PC-9 (cell line): Measurements from ENCODE around the gene TEX10. TPM values are rescaled to one million over a fixed set of nuclear protein-coding genes. Genes with fewer than 3 reads are reported as not detected.

Source experiments
- BruUV-seq: library from RNA; stranded (reverse); fragments of 400-500 nt; replicated peaks from 2 replicates; lab custom pipeline; 2021; lab: Mats Ljungman, UMichigan
- CTCF ChIA-PET: fragments of 300-600 bp; sonication (Branson Sonifier 250); formaldehyde crosslinking; loops from one replicate; lab custom pipeline; 2022; ENCODE audit warnings: antibody characterized with exemption; lab: Charles Lee
- POLR2A ChIA-PET: fragments of 300-600 bp; sonication (Branson Sonifier 250); formaldehyde crosslinking; loops from one replicate; lab custom pipeline; 2022; ENCODE audit warnings: antibody characterized with exemption; ENCODE audit not compliant: unreplicated experiment; lab: Charles Lee
- DNase-seq, 2 experiments: peaks; one replicate each; pipeline versions ENCODE4 v3.0.0 to v3.0.0-alpha.2; 2015 to 2022; ENCODE audit warnings: mixed read lengths in 1 of 2
- H2AFZ ChIP-seq: fragments of 200-600 bp; sonication (generic); 2 replicates; pipeline ENCODE4 v1.8.1; 2017; ENCODE audit warnings: antibody characterized with exemption
- H3F3A ChIP-seq: fragments of 200-600 bp; sonication (generic); 2 replicates; pipeline ENCODE4 v1.8.1; 2017; ENCODE audit warnings: antibody characterized with exemption, mild to moderate bottlenecking, low read depth; ENCODE audit not compliant: insufficient read depth
- H3K27ac ChIP-seq: fragments of 200-600 bp; sonication (generic); 2 replicates; pipeline ENCODE4 v1.6.1; 2016; ENCODE audit warnings: mixed run types
- H3K27me3 ChIP-seq: fragments of 200-600 bp; sonication (generic); 2 replicates; pipeline ENCODE4 v1.6.1; 2016; ENCODE audit warnings: low read depth, mixed run types; ENCODE audit not compliant: insufficient read depth
- H3K36me3 ChIP-seq: fragments of 200-600 bp; sonication (generic); 2 replicates; pipeline ENCODE4 v1.6.1; 2016; ENCODE audit warnings: low read depth, mixed run types
- H3K4me1 ChIP-seq: fragments of 200-600 bp; sonication (generic); replicated peaks from 2 replicates; pipeline ENCODE4 v1.6.1; 2016; ENCODE audit warnings: mixed run types; ENCODE audit not compliant: insufficient read depth
- H3K4me2 ChIP-seq: fragments of 200-600 bp; sonication (generic); 2 replicates; pipeline ENCODE4 v1.6.1; 2017; ENCODE audit warnings: mixed run types
- H3K4me3 ChIP-seq: fragments of 200-600 bp; sonication (generic); 2 replicates; pipeline ENCODE4 v1.6.1; 2016; ENCODE audit warnings: mixed run types
- H3K79me2 ChIP-seq: fragments of 200-600 bp; sonication (generic); 2 replicates; pipeline ENCODE4 v1.6.1; 2017; ENCODE audit warnings: low read depth, mixed run types
- H3K9me2 ChIP-seq: fragments of 200-600 bp; sonication (generic); 2 replicates; pipeline ENCODE4 v1.8.1; 2017; ENCODE audit warnings: mild to moderate bottlenecking; ENCODE audit not compliant: insufficient read depth
- H3K9me3 ChIP-seq: fragments of 200-600 bp; sonication (generic); 2 replicates; pipeline ENCODE4 v1.8.1; 2016; ENCODE audit warnings: low read depth; ENCODE audit not compliant: insufficient read depth
- H4K20me1 ChIP-seq: fragments of 200-600 bp; sonication (generic); 2 replicates; pipeline ENCODE4 v1.8.1; 2017; ENCODE audit not compliant: insufficient read depth
- EZH2 ChIP-seq: fragments of 200-600 bp; sonication (generic); IDR thresholded peaks from 2 replicates; pipeline ENCODE4 v1.8.0; 2017; ENCODE audit warnings: antibody characterized with exemption, low read depth
- intact Hi-C: fragments of 100-400 bp; cut with micrococcal nuclease; formaldehyde crosslinking; loops from one replicate; pipeline ENCODE4 v1.10.0; 2022; ENCODE audit not compliant: unreplicated experiment
- total RNA-seq: library from RNA; stranded (reverse); gene quantifications from 2 replicates; pipeline ENCODE4 v1.2.3, GENCODE V29; 2021
- TF ChIP-seq, protein P1 (sequence below): fragments of 200-600 bp; sonication (generic); conservative IDR thresholded peaks from 2 replicates; pipeline ENCODE4 v1.6.1; 2017; ENCODE audit warnings: mixed run types, antibody characterized with exemption, mild to moderate bottlenecking, moderate library complexity

Gene TEX10
- total RNA-seq, 1 experiment from 2014 or later = 29.0 TPM

DNA sequence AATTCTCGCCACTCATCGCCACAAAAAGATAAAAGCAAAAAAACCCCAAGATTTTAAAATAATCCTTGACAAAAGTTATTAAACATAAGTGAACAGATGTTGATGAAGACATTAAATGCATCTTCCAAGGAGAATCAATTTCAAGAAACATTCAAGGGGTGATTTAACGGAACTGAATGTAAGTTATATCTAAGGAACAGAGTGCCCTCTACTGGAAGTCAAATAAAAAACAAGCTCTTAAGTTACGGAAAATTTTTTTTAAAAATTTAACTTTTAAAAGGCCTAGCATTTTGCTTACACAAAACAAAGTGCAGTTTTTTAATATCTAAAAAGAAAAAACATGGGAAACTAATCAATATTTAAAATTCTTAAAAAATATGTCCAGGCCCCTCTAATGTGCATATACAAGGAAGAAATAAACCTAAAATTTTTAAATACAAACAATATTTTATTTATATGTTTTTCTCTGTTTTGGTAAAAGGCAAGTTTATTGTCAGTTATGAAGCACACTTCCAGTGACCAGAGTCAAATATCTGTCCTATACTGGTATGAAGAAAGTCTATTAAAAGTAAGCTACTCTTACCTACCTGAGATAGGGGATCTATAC is 28.0 kb downstream of the TEX10 start:
- DNase-seq = peak in 1 of 2 experiments; percentile 49
- Histone ChIP-seq H3K4me3 (no peak overlapping the region), H3K4me2 (no peak overlapping the region), H2AFZ (no peak overlapping the region), H3K4me1 (no peaks in the 10 kb centered on the region), H3K9me3 (no peaks in the 10 kb centered on the region), H3F3A (peaks cover 21% of the 10 kb centered on the region), H4K20me1 (peaks cover 3% of the 10 kb centered on the region), H3K27ac (no peak overlapping the region), H3K79me2 (0 out of 2 replicates have a peak, but pooled peaks cover 7% of the 10 kb centered on the region), H3K36me3 (peaks cover 35% of the 10 kb centered on the region), H3K27me3 (no peaks in the 10 kb centered on the region), H3K9me2 (no peaks in the 10 kb centered on the region)
- no peak for TF ChIP-seq EZH2
- TF ChIP-seq, protein P1, sequence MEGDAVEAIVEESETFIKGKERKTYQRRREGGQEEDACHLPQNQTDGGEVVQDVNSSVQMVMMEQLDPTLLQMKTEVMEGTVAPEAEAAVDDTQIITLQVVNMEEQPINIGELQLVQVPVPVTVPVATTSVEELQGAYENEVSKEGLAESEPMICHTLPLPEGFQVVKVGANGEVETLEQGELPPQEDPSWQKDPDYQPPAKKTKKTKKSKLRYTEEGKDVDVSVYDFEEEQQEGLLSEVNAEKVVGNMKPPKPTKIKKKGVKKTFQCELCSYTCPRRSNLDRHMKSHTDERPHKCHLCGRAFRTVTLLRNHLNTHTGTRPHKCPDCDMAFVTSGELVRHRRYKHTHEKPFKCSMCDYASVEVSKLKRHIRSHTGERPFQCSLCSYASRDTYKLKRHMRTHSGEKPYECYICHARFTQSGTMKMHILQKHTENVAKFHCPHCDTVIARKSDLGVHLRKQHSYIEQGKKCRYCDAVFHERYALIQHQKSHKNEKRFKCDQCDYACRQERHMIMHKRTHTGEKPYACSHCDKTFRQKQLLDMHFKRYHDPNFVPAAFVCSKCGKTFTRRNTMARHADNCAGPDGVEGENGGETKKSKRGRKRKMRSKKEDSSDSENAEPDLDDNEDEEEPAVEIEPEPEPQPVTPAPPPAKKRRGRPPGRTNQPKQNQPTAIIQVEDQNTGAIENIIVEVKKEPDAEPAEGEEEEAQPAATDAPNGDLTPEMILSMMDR = peak; percentile 65; the same call in 1 of the 2 replicates
- BruUV-seq = no TSS peak
- intact Hi-C loops = loop anchor here (5.0 kb wide), 2 partner anchors 113 to 517 kb away; no protein-coding TSS in a partner anchor
- POLR2A ChIA-PET = interaction anchor here (0.6 to 0.7 kb wide), 4 partner anchors 152 to 246 kb away, joined by 4 to 12 read pairs (median 4); no protein-coding TSS in a partner anchor
- CTCF ChIA-PET = interaction anchor here (0.5 to 1.6 kb wide), 7 partner anchors 18 to 115 kb away, joined by 3 to 10 read pairs (median 3); no protein-coding TSS in a partner anchor

DNA sequence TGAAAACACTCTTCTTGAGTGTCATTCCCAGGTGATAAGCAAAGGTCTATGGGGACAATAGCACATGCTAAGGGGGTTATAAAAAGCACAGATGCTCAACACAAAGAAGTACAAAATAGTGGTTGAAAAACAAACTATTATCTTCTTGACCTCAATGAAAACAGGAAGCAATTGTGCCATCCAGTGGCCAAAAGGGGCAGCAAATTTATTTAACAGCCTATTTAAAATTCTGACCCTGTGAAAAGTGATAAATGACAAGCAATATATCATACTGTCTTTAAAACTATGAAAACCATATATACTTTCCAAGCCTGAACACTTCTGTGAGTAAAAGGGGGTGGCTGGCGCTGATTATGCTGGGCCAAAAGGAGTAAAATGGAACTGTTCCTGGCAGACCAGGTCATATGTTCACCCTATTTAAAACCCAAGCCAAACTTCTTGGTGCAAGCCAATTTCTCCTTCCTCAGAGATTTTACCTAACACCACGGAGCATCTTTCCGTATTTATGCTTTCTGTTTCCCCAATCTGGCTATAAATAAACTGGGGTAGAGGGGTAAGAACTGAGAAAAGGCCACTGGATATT is 29.7 kb downstream of the TEX10 start:
- DNase-seq = peak in 1 of 2 experiments; percentile 22
- Histone ChIP-seq H2AFZ (no peak overlapping the region), H4K20me1 (peaks cover 3% of the 10 kb centered on the region), H3F3A (peaks cover 21% of the 10 kb centered on the region), H3K4me3 (no peak overlapping the region), H3K4me2 (no peak overlapping the region), H3K27me3 (no peaks in the 10 kb centered on the region), H3K4me1 (no peaks in the 10 kb centered on the region), H3K79me2 (0 out of 2 replicates have a peak, but pooled peaks cover 7% of the 10 kb centered on the region), H3K9me2 (no peaks in the 10 kb centered on the region), H3K36me3 (peaks cover 47% of the 10 kb centered on the region), H3K9me3 (no peaks in the 10 kb centered on the region), H3K27ac (no peak overlapping the region)
- CTCF ChIA-PET = no interaction called here
- POLR2A ChIA-PET = no interaction called here
- intact Hi-C loops = loop anchor here (1.0 to 5.0 kb wide), 6 partner anchors 114 to 1137 kb away; no protein-coding TSS in a partner anchor
- no peak for TF ChIP-seq EZH2
- TF ChIP-seq, protein P1 = peak; percentile 72
- BruUV-seq = no TSS peak

DNA sequence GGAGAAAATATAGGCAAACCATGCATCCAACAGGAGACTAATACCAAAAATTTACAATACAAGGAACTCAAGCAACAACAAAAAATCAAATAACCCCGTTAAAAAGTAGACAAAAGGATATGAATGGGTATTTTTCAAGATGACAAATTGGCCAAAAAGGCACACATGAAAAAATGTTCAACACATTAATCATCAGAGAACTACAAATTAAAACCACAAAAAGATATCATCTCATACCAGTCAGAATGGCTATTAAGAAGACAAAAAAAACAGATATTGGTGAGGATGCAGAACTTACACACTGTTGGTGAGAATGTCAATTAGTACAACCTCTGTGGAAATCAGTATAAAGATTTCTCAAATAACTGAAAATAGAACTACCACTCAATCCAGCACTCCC is 35.0 kb downstream of the TEX10 start:
- Histone ChIP-seq H3K27ac (no peak overlapping the region), H3K27me3 (no peaks in the 10 kb centered on the region), H3K4me3 (no peak overlapping the region), H3K9me2 (no peaks in the 10 kb centered on the region), H4K20me1 (peaks cover 9% of the 10 kb centered on the region; the same call in 1 of the 2 replicates), H3K4me2 (no peak overlapping the region), H3K9me3 (peaks cover 3% of the 10 kb centered on the region; the same call in 1 of the 2 replicates), H3K4me1 (no peaks in the 10 kb centered on the region), H2AFZ (no peak overlapping the region), H3K36me3 (peaks cover 66% of the 10 kb centered on the region), H3F3A (peaks cover 11% of the 10 kb centered on the region), H3K79me2 (peaks cover 29% of the 10 kb centered on the region)
- BruUV-seq = no TSS peak
- intact Hi-C loops = no loop called here
- ChIA-PET CTCF (no interaction called here), POLR2A (no interaction called here)
- no peak for TF ChIP-seq EZH2
- TF ChIP-seq, protein P1 = no peak
- no peak for DNase-seq
